Hypothalamus (tissue), 51 donors: ENCODE results near the gene NIPSNAP3A.
A peak's percentile ranks its signal among the peaks of the same experiment; 100 is the strongest.

Experiments
- DNase-seq, 51 donors: peaks; one replicate each; lab custom pipeline; 2025; lab: John Stamatoyannopoulos, UW

NIPSNAP3A gene

DNA sequence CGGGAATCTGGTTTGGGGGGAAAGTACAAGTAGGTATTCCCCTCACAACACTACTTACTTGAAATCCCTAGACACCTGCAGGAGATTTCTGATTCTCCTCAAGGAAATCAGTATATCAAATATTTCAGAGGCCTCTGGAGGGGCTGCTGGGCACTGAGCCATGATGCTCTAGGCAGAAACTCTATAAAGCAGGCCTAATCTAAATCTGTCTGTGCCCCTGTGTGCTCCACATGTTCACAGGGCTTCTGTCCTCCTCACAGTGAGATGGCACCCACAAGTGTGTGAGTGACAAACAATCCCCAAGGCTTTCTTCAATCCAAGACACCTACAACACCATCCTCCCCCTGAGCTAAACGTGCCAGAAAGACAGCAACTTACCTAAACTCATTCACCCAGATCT, 55.4 kb downstream of the NIPSNAP3A start:
- DNase-seq, result no peak

DNA sequence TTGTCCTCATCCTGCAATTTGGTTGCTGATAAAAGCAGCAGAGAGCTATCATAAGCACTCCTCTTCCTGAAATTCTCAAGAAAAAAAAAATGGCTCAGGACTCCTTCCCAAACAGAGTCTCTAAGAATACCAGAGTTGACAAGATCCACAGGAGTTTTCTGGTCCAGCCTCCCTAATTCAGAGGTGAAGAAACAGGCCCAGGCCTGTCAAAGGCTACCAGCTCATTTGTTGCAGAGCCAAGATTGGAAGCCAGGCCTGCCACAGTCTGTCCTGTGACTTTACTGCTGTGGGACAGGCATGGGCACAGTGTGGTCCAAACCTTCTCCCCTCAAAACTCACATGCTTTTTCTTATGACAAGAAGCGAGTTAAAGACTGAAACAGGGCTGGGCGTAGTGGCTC, 58.0 kb downstream of the NIPSNAP3A start:
- no peak for DNase-seq

DNA sequence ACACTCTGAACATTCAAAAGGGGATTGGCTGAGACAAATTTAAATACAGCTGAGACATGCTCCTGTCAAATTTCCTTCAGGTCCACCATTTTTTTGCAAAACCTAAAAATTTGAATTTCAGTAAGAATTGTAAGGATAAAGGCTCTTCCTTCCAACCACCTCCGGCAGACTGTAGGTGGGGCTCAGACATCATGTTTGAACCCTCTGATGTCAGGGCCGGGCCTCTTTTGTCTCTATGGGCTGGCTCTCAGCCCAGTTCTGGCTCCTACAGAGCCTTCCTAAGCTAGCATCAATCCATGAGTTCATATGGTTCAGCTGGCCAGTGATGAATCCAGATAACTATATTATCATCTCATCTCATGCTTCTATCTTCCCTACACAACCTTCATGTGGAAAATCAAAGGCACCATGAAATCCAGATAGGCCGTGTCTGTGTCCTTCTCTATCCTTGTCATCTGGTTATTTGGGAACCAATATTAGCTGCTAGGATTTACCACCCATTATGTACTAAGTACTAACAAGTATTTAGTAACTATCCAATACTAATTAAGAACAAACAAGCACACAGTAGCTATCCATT, 60.6 kb downstream of the NIPSNAP3A start:
- DNase-seq, result peak in 23 of 51 donors; percentile 3 to 62 (median 32)
